OCI-LY7 (cell line): ENCODE results near the gene ELOVL5. TPM values are rescaled to one million over a fixed set of nuclear protein-coding genes. Genes with fewer than 3 reads are reported as not detected.

Experiments
- BruUV-seq: library from RNA; stranded (reverse); fragments of 400-500 nt; replicated peaks from 2 replicates; lab custom pipeline; 2021; lab: Mats Ljungman, UMichigan
- CTCF ChIA-PET: fragments of 300-600 bp; sonication (Branson Sonifier 250); formaldehyde crosslinking; loops from one replicate; lab custom pipeline; 2022; ENCODE audit warnings: antibody characterized with exemption; ENCODE audit not compliant: unreplicated experiment; lab: Charles Lee
- POLR2A ChIA-PET: fragments of 300-600 bp; sonication (Branson Sonifier 250); formaldehyde crosslinking; loops from one replicate; lab custom pipeline; 2022; ENCODE audit warnings: antibody characterized with exemption; lab: Charles Lee
- DNase-seq: peaks from one replicate; pipeline ENCODE4 v3.0.0-alpha.2; 2015; ENCODE audit warnings: low spot score
- H2AFZ ChIP-seq: fragments of 200-600 bp; sonication (generic), shearing (Covaris generic); 2 replicates; pipeline ENCODE4 v1.6.1; 2014; ENCODE audit warnings: mild to moderate bottlenecking, antibody characterized with exemption, low read length, moderate library complexity
- H3K27ac ChIP-seq: fragments of 200-600 bp; sonication (generic); 2 replicates; pipeline ENCODE4 v1.5.1; 2014; ENCODE audit warnings: mixed run types, low read depth, mild to moderate bottlenecking, moderate library complexity, low read length, inconsistent platforms; ENCODE audit not compliant: poor library complexity, severe bottlenecking
- H3K36me3 ChIP-seq: fragments of 200-600 bp; sonication (generic); 2 replicates; pipeline ENCODE4 v1.6.1; 2014; ENCODE audit warnings: mild to moderate bottlenecking, antibody characterized with exemption, low read length, moderate library complexity, mixed read lengths; ENCODE audit not compliant: insufficient read depth
- H3K4me1 ChIP-seq: fragments of 200-600 bp; sonication (generic); 2 replicates; pipeline ENCODE4 v1.5.1; 2014; ENCODE audit warnings: mild to moderate bottlenecking, low read length; ENCODE audit not compliant: insufficient read depth, poor library complexity, severe bottlenecking
- H3K4me2 ChIP-seq: fragments of 200-600 bp; sonication (generic); 2 replicates; pipeline ENCODE4 v1.6.1; 2014; ENCODE audit warnings: mild to moderate bottlenecking, low read length
- H3K4me3 ChIP-seq: fragments of 200-600 bp; sonication (generic); 2 replicates; pipeline ENCODE4 v1.5.1; 2014; ENCODE audit warnings: mild to moderate bottlenecking, low read depth, low read length; ENCODE audit not compliant: poor library complexity, severe bottlenecking
- H3K79me2 ChIP-seq: fragments of 200-600 bp; sonication (generic); 2 replicates; pipeline ENCODE4 v1.6.1; 2016; ENCODE audit warnings: low read depth, mild to moderate bottlenecking, low read length, moderate library complexity, mixed read lengths; ENCODE audit not compliant: insufficient read depth
- H3K9me2 ChIP-seq: fragments of 200-600 bp; sonication (generic); 2 replicates; pipeline ENCODE4 v1.6.1; 2016; ENCODE audit warnings: mild to moderate bottlenecking, low read length, mixed read lengths; ENCODE audit not compliant: insufficient read depth
- H3K9me3 ChIP-seq: fragments of 200-600 bp; sonication (generic); 2 replicates; pipeline ENCODE4 v1.6.1; 2014; ENCODE audit warnings: mild to moderate bottlenecking, mixed run types, low read length, mixed read lengths
- H4K20me1 ChIP-seq: fragments of 200-600 bp; sonication (generic); 2 replicates; pipeline ENCODE4 v1.6.1; 2014; ENCODE audit warnings: mild to moderate bottlenecking, antibody characterized with exemption, low read length, moderate library complexity, mixed read lengths; ENCODE audit not compliant: insufficient read depth
- EZH2phosphoT487 ChIP-seq: fragments of 200-600 bp; sonication (generic); IDR thresholded peaks from 2 replicates; pipeline ENCODE4 v1.6.1; 2018; ENCODE audit warnings: low read depth, borderline replicate concordance, mild to moderate bottlenecking, mixed run types, antibody characterized with exemption, low read length, moderate library complexity, mixed read lengths
- intact Hi-C: fragments of 100-400 bp; cut with micrococcal nuclease; formaldehyde crosslinking; loops from one replicate; pipeline ENCODE4 v1.10.0; 2022; ENCODE audit not compliant: unreplicated experiment
- total RNA-seq, 2 experiments: library from RNA; depleted of rRNA in 1 of 2; stranded (reverse); fragments of >200 nt in 1 of 2; shearing (Covaris generic) in 1 of 2; gene quantifications; 2 replicates each; pipeline ENCODE4 v1.2.3, GENCODE V29; 2014 to 2022
- TF ChIP-seq, protein P1 (sequence below): fragments of 200-600 bp; sonication (generic); conservative IDR thresholded peaks from 2 replicates; pipeline ENCODE4 v1.5.1; 2014; ENCODE audit warnings: mild to moderate bottlenecking, antibody characterized with exemption, low read length, moderate library complexity, mixed read lengths

ELOVL5 gene
- total RNA-seq, 2 experiments from 2014 or later = 66.8 to 97.1 TPM

DNA sequence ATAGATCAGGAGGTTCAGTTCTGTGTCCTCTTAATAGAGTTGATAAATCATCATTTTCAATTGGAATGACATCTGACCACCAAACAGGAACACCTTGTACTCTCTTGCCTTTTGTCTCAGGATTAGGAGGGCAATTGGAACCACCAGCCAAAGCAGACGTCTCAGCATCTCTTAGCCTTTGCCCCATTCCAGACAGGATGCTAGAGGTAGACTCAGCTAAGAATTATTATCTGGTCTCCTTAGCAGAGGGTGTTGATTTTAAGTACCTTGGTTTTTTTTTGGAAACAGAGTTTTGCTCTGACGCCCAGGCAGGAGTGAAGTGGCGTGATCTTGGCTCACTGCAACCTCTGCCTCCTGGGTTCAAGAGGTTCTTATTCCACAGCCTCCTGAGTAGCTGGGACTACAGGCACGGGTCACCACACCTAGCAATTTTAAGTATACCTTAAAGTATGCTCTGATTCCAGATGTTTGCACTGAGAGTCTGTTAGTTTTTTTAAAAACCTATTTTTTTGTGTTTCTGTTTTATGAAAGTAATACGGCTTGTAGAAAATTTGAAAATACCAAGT, 28.0 kb upstream of the ELOVL5 start:
- CTCF ChIA-PET = no interaction called here
- Histone ChIP-seq H3K9me3 (no peaks in the 10 kb centered on the region), H2AFZ (no peak overlapping the region), H3K4me3 (no peak overlapping the region), H3K27ac (no peak overlapping the region), H4K20me1 (no peaks in the 10 kb centered on the region), H3K79me2 (no peaks in the 10 kb centered on the region), H3K4me1 (no peaks in the 10 kb centered on the region), H3K36me3 (no peaks in the 10 kb centered on the region), H3K4me2 (no peak overlapping the region), H3K9me2 (no peaks in the 10 kb centered on the region)
- TF ChIP-seq EZH2phosphoT487 = no peak
- TF ChIP-seq, protein P1, sequence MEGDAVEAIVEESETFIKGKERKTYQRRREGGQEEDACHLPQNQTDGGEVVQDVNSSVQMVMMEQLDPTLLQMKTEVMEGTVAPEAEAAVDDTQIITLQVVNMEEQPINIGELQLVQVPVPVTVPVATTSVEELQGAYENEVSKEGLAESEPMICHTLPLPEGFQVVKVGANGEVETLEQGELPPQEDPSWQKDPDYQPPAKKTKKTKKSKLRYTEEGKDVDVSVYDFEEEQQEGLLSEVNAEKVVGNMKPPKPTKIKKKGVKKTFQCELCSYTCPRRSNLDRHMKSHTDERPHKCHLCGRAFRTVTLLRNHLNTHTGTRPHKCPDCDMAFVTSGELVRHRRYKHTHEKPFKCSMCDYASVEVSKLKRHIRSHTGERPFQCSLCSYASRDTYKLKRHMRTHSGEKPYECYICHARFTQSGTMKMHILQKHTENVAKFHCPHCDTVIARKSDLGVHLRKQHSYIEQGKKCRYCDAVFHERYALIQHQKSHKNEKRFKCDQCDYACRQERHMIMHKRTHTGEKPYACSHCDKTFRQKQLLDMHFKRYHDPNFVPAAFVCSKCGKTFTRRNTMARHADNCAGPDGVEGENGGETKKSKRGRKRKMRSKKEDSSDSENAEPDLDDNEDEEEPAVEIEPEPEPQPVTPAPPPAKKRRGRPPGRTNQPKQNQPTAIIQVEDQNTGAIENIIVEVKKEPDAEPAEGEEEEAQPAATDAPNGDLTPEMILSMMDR = no peak
- intact Hi-C loops = no loop called here
- POLR2A ChIA-PET = no interaction called here
- no TSS peak for BruUV-seq
- DNase-seq = no peak

DNA sequence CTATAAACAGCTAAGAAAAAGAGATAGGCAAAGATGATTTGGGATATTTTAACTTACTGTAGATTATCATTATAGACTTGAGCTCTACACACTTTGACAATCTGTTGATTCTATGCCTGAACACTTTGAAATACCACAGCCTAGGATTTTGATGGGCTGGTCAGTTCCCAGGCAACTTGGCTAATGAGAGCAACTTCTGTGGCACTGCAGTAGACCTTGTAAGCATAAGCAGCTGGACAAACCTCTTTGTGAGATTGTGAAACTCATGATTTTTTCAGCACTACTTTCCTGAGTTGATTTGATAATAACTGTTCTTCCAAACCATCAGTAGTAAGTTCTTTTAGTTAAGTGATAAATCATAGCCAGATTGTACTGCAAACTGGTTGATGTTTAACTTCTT, 27.1 kb upstream of the ELOVL5 start:
- H2AFZ ChIP-seq = no peak overlapping the region
- no peak for DNase-seq
- H3K9me2 ChIP-seq = no peaks in the 10 kb centered on the region
- no TSS peak for BruUV-seq
- H3K9me3 ChIP-seq = no peaks in the 10 kb centered on the region
- no peak overlapping the region for H3K4me2 ChIP-seq
- ChIA-PET CTCF (interaction anchor here (0.6 kb wide), 1 partner anchor 176 kb away, joined by 3 read pairs; no protein-coding TSS in a partner anchor), POLR2A (no interaction called here)
- no peaks in the 10 kb centered on the region for H3K36me3 ChIP-seq
- H3K79me2 ChIP-seq = no peaks in the 10 kb centered on the region
- TF ChIP-seq, protein P1 = no peak
- no peak for TF ChIP-seq EZH2phosphoT487
- no peak overlapping the region for H3K4me3 ChIP-seq
- no peaks in the 10 kb centered on the region for H3K4me1 ChIP-seq
- no peak overlapping the region for H3K27ac ChIP-seq
- no peaks in the 10 kb centered on the region for H4K20me1 ChIP-seq
- intact Hi-C loops = no loop called here

DNA sequence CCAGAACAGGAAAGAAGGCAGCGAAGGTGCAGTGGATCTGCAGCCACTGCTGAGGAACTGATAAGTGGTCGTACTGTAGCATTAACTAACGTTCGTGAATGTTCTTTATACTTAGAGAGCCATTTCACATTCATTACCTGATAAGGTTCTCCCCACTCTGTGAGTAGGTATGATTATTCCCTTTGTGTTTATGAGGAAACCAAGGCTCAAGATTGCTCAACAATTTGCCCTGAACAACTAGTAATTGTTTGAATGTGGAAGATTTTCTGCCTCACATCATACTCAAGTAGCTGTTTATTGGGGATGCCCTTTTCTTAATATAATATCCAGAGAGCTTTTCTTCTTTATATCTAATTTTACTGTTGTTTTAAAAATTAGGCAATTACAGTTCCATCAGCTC, 24.9 kb upstream of the ELOVL5 start:
- H3K4me2 ChIP-seq = no peak overlapping the region
- H3K4me1 ChIP-seq = no peaks in the 10 kb centered on the region
- H3K79me2 ChIP-seq = no peaks in the 10 kb centered on the region
- no peaks in the 10 kb centered on the region for H3K36me3 ChIP-seq
- TF ChIP-seq, protein P1 = no peak
- no peak for TF ChIP-seq EZH2phosphoT487
- H2AFZ ChIP-seq = no peak overlapping the region
- POLR2A ChIA-PET = interaction anchor here (1.0 to 1.3 kb wide), 2 partner anchors 17 to 29 kb away, joined by 3 to 6 read pairs; no protein-coding TSS in a partner anchor
- no peaks in the 10 kb centered on the region for H4K20me1 ChIP-seq
- no peak overlapping the region for H3K27ac ChIP-seq
- CTCF ChIA-PET = no interaction called here
- no peak overlapping the region for H3K4me3 ChIP-seq
- BruUV-seq = no TSS peak
- no peaks in the 10 kb centered on the region for H3K9me2 ChIP-seq
- no peaks in the 10 kb centered on the region for H3K9me3 ChIP-seq
- intact Hi-C loops = no loop called here
- DNase-seq = no peak
